GM18505 (cell line): ENCODE measurements around the gene AGMO.

Experiments
- ATAC-seq: cut with Tn5 transposase; IDR thresholded peaks from one replicate; pipeline ENCODE4 v1.9.1; 2021; ENCODE audit not compliant: unreplicated experiment
- POLR2A ChIP-seq: IDR thresholded peaks from 4 replicates; pipeline ENCODE4 v1.6.1; 2011; ENCODE audit warnings: borderline replicate concordance; ENCODE audit not compliant: insufficient read depth, insufficient read length; ENCODE audit errors: extremely low read depth

The AGMO gene

DNA sequence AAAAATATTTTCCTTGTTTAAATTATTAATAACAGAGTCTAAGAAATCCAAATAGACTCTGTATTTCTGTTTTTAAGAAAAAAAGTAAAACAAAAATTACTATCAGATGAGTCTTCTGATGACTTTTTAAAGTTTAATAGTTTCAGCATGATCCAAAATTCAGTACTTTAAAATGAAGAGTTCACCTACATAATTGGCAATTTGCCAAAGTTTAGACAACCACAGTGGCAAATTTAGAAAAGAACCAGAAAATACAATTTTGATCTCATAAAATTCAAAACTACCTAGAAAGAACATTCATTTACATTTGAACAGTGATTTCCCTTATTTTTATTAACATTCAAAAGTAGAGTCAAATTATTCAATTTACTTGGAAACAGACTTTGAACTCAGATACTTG, 56.1 kb downstream of the AGMO start:
- ATAC-seq: no peak
- no peak for TF ChIP-seq POLR2A

GRCh38 chr7:15504351-15504750, 57.5 kb downstream of the AGMO start:
- no peak for TF ChIP-seq POLR2A
- ATAC-seq: no peak

DNA sequence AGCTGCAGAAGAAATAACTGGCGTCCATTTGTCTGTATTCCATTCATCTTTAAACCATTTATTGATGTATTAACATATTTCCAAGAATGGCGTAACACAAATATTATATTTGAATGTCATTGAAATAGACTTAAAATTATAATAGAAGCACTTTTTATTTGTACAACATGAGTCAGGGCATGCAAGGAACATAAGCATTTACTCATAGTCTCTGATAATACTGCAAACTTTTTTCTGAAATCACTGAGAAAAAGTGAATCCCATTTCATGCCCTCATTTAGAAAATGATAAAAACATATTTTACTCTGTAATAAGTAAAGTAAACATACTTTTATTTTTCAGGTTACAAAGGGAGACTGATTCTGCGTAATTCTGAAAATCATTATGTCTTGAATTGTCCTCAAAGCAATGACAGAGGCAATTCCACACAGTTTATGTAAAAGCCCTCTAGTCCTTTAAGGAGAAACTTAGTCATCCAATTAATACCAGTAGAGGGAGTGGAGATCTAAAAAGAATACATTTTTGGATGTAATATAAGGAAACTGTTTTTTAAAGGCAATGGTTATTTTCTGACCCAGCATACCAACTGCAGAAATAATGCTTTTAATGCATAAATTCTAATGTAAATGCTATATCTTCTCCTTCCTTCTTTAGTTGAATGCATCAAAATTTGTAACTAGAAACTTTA, 58.1 kb downstream of the AGMO start:
- ATAC-seq: no peak
- no peak for TF ChIP-seq POLR2A

DNA sequence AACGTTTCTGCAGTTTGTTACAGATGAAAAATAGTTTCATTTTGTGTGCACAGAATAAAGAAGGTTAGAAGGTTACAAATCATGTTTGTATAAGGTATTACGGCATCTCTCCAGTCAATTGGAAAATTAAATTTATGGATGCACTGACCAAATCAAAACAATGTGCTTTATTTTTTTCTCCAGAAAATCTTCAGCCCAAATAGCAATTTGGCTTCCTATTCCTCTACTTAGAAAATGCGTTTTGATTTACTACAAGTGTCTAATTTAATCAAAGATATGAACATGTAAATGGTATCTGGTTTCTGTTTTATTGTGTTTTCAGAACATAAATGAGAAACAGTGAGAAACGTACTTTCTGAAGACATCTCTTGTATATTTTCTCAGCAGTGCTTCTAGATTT, 63.4 kb downstream of the AGMO start:
- no peak for TF ChIP-seq POLR2A
- ATAC-seq: no peak

- no peak for TF ChIP-seq POLR2A
- ATAC-seq: no peak
Measured at GRCh38 chr7:15495170-15495569, 66.6 kb downstream of the AGMO start.

DNA sequence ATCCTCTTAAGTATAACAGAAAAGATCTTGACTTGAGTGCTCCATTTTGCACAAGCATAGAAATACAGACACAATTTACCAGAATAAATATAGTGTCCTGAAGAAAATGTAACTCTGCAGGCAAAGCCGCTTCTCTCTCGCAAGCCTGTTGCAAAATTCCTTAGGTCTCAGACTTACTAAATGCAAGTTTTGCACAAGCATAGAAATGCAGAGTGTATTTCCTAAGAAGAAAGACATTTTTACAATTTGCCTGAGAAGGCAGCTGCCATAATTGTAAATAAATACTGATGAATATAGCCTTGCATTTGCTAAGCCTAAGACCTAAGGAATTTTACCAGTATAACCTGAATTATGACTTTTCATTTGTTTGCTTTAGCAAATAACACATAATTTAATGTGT, 67.1 kb downstream of the AGMO start:
- no peak for ATAC-seq
- TF ChIP-seq POLR2A: no peak

DNA sequence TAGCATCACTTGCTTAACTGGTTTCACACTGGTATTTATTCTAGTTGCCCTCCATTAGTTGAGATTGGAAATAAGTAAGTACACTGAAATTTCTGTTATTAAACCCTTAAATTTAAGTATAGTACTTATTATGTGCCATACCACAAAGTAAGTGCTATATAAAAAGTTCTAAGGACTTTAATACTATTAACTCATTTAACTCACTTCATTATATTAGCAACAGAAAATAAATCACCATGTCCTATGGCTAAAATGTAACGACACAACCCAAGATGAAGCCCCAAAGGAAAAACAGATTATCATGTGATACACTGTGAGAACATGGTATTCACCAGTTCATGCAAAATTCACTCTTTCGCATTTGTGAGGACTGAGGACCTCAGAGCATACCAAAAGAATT, 70.5 kb downstream of the AGMO start:
- TF ChIP-seq POLR2A: no peak
- ATAC-seq: no peak

DNA sequence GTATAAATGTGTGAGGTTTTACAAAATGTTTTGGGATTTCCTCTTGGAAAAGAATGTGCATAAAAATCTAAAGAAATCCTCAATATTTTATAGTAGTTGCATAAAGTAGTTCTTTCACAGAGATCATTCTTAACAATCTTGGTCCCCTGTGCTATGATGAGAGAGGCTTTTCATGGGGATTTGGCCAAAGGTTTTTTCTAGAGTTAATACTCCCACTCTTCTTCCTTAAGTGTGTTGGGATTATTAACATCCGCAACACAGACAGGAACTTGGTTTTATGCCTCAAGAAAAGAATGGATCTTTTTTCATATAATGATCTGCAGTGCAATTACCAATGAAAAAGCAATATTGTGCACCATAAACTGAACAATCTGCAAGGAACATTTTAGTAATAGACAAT, 71.5 kb downstream of the AGMO start:
- no peak for ATAC-seq
- no peak for TF ChIP-seq POLR2A

DNA sequence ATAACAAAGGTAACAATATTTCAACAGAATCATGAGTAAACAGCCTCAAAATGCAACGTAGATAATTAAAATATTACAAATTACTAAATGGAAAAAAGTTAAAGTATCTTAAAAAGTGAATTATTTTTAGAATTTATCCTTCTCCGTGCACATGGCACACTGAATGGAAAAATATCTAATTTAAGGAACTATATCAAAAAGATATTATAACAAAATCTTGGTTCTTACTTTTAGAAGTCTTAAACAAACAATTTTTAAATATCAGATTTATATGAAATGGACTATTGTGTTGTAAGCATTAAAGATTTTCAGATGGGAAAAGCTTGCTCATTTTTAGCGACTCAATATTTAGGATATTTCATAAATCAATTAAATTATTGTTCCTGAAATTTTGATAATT, 72.0 kb downstream of the AGMO start:
- no peak for TF ChIP-seq POLR2A
- ATAC-seq: no peak

DNA sequence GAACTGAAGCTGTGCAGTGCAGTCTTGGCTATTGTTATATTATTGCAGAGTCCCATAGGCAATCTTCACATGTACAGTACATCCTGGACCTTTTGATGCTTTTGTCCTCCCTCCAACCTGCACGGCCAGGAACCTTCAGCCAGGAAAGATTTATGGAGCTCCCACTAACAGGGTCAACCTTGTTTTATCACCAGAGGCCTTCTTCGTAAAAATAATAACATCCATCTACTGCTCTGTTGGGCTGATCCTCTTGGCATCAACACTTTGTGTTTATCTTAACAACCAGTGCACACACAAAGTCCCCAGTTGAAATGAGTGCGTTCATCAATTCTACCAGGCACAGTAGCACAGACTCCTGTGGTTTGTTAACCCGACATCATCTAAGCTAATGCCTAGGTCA, 72.4 kb downstream of the AGMO start:
- ATAC-seq: no peak
- TF ChIP-seq POLR2A: no peak

- no peak for ATAC-seq
- TF ChIP-seq POLR2A: no peak
Measured at GRCh38 chr7:15488401-15488800, 73.4 kb downstream of the AGMO start.

DNA sequence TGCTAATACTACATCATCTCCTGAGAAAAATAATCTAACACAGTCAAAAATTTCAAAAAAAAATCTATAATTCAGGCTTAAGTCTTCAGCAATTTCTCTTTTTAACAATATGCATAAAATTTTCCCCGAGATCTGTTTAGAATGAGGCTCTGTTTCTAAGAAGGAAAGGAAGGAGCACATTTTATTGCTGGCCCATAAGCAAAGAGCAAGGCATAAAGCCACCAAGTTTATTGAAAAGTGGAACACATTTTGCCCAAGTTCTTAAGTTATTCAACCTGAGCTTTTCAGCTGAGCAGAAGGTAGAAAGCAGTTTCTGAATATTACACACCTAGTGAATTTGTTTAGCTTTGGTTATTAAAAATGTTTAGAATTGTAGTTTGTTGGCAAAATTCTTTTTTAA, 73.9 kb downstream of the AGMO start:
- TF ChIP-seq POLR2A: no peak
- ATAC-seq: no peak

- TF ChIP-seq POLR2A: no peak
Measured at GRCh38 chr7:15485998-15486397, 75.8 kb downstream of the AGMO start.

DNA sequence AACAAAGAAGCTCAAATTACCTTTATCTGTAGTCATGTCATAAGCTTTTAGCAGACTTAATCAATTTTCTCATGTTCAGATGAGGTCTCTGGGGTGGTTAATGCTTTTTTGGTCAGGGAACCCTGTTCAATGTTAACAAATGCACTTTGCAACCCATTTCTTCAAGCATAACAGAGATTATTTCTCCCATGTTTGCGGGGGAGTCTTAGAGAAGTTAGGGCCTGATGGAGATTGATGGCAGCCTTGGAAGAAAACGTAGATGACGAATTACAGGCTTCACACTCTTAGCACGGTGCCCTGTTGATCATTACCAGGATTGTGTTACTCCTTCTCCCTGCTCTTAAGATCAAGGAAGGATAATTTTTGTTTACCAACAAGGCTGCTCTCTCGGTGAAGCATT, 76.4 kb downstream of the AGMO start:
- no peak for ATAC-seq
- no peak for TF ChIP-seq POLR2A

More at GRCh38 chr7:15485998-15486397, 75.8 kb downstream of the AGMO start:
- ATAC-seq: no peak

DNA sequence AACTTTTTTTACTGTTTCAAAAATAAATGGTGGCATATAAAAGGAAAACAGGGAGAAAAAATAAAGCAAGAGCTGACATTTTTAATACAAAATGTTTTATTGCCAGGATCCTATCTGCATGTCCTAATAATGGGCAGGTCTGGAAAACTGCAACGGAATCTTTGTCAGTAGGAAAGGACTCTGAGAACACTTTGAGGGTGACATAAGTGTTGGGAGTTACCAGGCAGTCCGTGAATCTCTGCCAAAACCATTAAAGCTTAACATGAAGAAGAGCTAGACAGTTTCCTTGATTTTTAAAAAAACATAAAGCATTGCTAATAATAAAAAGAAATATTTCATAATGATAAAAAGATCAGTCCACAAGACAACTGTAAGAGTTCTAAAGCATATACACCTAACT, 80.7 kb downstream of the AGMO start:
- ATAC-seq: no peak
- no peak for TF ChIP-seq POLR2A

- TF ChIP-seq POLR2A: no peak
- no peak for ATAC-seq
Measured at GRCh38 chr7:15478401-15478800, 83.4 kb downstream of the AGMO start.

GRCh38 chr7:15476531-15476918, 85.3 kb downstream of the AGMO start:
- TF ChIP-seq POLR2A: no peak
- ATAC-seq: no peak
